Measurements from ENCODE around the gene KIF15.

GRCh38 chr3:44712455-44713075 lies 49.0 kb upstream of the KIF15 start, which contains the start of gene ZNF502:
- TF ChIP-seq CTCF (IDR thresholded peaks at IDR 0.05; ENCODE audit: low read depth, low read length, poor library complexity, severe bottlenecking) = no peak
- no peak for TF ChIP-seq EZH2phosphoT487 (IDR thresholded peaks at IDR 0.05; ENCODE audit: borderline replicate concordance, low read length)
